Mammary epithelial cell (primary cell): ENCODE results near the gene WDR70.

Experiments used
- EZH2 ChIP-seq: IDR thresholded peaks from 2 replicates; pipeline ENCODE4 v1.6.1; 2012; ENCODE audit warnings: low read length, inconsistent platforms, borderline replicate concordance
- TF ChIP-seq, protein P1 (sequence below), 2 donors: IDR thresholded peaks in 1 of 2; conservative IDR thresholded peaks in 1 of 2; 2 replicates each; pipeline ENCODE4 v1.5.1; 2011 to 2012; ENCODE audit warnings: inconsistent platforms in 2 of 2, low read length in 2 of 2, mild to moderate bottlenecking in 2 of 2, control low read depth in 1 of 2, low read depth in 1 of 2; ENCODE audit not compliant: insufficient read depth in 1 of 2; ENCODE audit errors: extremely low read depth in 1 of 2

DNA sequence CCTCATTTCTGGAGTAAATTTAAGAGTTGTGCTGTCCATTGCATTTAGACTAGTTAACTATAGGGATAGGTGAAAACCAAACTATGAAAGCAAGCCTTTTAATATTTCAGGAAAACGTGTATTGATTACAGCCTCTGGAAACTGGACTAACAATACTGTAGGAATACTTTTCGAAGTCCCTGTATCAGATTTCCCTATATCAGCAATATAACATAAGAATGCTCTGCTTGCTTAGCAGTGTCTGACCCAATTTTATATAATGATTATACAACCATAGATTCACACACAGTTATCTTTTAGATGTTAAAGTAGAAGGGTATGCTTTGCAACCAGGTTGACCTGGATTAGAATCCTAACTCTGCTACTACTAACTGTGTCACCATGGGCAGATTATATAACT is 203.1 kb downstream of the WDR70 start:
- TF ChIP-seq, protein P1, sequence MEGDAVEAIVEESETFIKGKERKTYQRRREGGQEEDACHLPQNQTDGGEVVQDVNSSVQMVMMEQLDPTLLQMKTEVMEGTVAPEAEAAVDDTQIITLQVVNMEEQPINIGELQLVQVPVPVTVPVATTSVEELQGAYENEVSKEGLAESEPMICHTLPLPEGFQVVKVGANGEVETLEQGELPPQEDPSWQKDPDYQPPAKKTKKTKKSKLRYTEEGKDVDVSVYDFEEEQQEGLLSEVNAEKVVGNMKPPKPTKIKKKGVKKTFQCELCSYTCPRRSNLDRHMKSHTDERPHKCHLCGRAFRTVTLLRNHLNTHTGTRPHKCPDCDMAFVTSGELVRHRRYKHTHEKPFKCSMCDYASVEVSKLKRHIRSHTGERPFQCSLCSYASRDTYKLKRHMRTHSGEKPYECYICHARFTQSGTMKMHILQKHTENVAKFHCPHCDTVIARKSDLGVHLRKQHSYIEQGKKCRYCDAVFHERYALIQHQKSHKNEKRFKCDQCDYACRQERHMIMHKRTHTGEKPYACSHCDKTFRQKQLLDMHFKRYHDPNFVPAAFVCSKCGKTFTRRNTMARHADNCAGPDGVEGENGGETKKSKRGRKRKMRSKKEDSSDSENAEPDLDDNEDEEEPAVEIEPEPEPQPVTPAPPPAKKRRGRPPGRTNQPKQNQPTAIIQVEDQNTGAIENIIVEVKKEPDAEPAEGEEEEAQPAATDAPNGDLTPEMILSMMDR (conservative IDR thresholded peaks at IDR 0.05 in 1 of 2, IDR thresholded peaks at IDR 0.05 in 1 of 2; ENCODE audit: extremely low read depth in 1 of 2, insufficient read depth in 1 of 2, low read depth in 1 of 2, low read length in 2 of 2), result no peak
- no peak for TF ChIP-seq EZH2
